ENCODE data around the gene WNT4. TPM values are rescaled to one million over a fixed set of nuclear protein-coding genes. Genes with fewer than 3 reads are reported as not detected.

Gene WNT4
- polyA plus RNA-seq, 3 donors = not detected

DNA sequence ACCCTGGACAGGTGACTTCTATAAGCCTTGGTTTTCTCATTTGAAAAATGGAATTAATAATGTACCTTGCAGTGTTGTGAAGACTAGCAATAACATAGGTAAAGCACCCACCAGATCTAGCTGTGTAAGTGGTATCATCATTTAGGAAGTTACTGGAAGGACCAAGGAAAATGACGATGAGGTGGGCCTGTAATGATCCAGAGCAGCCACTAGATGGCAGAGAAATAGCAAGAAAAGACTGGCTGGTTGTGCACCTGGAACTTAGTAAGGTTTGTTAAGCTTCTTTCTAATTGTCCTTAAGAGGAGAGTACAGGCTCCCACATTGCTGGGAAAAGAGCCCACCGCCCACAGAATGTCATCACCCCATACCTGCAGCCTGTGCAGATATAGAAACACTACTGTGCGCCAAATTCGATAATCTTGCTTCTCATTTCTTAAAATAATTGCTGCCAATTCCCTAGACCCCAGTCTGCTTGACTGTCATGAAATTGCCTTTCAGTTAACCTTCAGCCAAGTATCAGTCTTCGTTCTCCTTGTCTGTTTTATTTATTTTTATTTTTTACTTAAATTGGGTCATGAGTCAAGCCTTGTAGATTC, 37.2 kb downstream of the WNT4 start:
- H4K20me1 ChIP-seq (ENCODE audit: insufficient read depth, low read length) = peaks cover 100% of the 10 kb centered on the region
- peak; percentile 84 for TF ChIP-seq CTCF (IDR thresholded peaks at IDR 0.05)
- Mint-ChIP-seq H3K9me3 (peaks cover 0 to 3% (median 0%) of the 10 kb centered on the region in 7 donors), H3K27me3 (ENCODE audit: low read depth in 3 of 3) (no peaks in the 10 kb centered on the region), H3K27ac (peak overlapping the region in 1 of 7 donors; percentile 33), H3K36me3 (peaks cover 52 to 80% of the 10 kb centered on the region in 2 donors), H3K4me1 (peaks cover 6% of the 10 kb centered on the region), H3K4me3 (no peak overlapping the region)
- 67% methylated on average over 3 of the region's 5 CpGs for WGBS (ENCODE audit: insufficient coverage)
- no peaks in the 10 kb centered on the region for H3K27me3 ChIP-seq (ENCODE audit: control insufficient read depth in 2 of 2, insufficient read depth in 2 of 2, low read length in 2 of 2)
- peak; percentile 15 to 44 (median 43) for DNase-seq
- H2AFZ ChIP-seq (ENCODE audit: insufficient read depth, low read depth, low read length, poor library complexity, severe bottlenecking) = no peak overlapping the region
- H3K79me2 ChIP-seq (ENCODE audit: insufficient read depth, low read length) = peaks cover 85% of the 10 kb centered on the region
- H3K4me3 ChIP-seq (replicated peaks in 1 of 3; ENCODE audit: low read depth in 2 of 3, low read length in 3 of 3) = no peak overlapping the region
- peaks cover 3 to 4% of the 10 kb centered on the region in 2 donors for H3K4me1 ChIP-seq (ENCODE audit: control insufficient read depth in 1 of 2, insufficient read depth in 2 of 2, low read length in 2 of 2)
- intact Hi-C loops (cut with micrococcal nuclease) = no loop called here
- no peak overlapping the region for H3K9ac ChIP-seq (ENCODE audit: insufficient read depth, low read length, poor library complexity, severe bottlenecking)
- no peak overlapping the region for H3K4me2 ChIP-seq (replicated peaks; ENCODE audit: extremely low read depth, low read length, poor library complexity, severe bottlenecking)
- H3K27ac ChIP-seq (ENCODE audit: low read depth in 1 of 2, low read length in 2 of 2) = no peak overlapping the region
- no peaks in the 10 kb centered on the region for H3K9me3 ChIP-seq (replicated peaks in 1 of 2; ENCODE audit: control insufficient read depth in 1 of 2, insufficient read depth in 1 of 2, low read length in 2 of 2)
- H3K36me3 ChIP-seq (replicated peaks in 1 of 2; ENCODE audit: control insufficient read depth in 1 of 2, insufficient read depth in 2 of 2, low read length in 2 of 2) = peaks cover 36 to 98% of the 10 kb centered on the region in 2 donors

DNA sequence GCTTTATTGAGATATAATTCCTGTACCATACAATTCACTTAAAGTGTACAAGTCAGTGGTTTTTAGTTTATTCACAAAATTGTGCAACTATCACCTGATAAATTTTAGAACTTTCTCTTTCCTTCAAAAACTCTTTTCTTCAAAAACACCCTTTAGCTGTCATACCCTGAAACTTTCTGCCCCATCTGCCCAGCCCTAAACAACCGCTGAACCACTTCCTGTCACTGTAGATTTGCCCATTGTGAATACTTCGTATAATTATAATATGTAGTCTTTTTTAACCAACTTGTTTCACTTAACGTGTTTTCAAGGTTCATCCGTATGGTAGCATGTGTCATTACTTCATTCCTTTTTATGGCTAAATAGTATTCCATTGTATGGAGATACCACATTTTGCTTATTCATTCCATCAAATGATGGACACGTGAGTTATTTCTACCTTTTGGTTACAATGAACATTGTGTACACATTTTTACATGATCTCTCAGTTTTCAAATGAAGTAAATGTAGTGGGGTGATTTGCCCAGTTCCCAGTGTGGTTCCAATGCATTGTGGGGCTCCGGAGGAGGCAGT, 37.9 kb downstream of the WNT4 start:
- no peak for TF ChIP-seq CTCF (IDR thresholded peaks at IDR 0.05)
- H3K4me3 ChIP-seq (replicated peaks in 1 of 3; ENCODE audit: low read depth in 2 of 3, low read length in 3 of 3) = no peak overlapping the region

More for the DNA sequence above, 37.9 kb downstream of the WNT4 start:
- Histone ChIP-seq H3K36me3 (replicated peaks in 1 of 2; ENCODE audit: control insufficient read depth in 1 of 2, insufficient read depth in 2 of 2, low read length in 2 of 2) (peaks cover 36 to 98% of the 10 kb centered on the region in 2 donors), H3K9me3 (replicated peaks in 1 of 2; ENCODE audit: control insufficient read depth in 1 of 2, insufficient read depth in 1 of 2, low read length in 2 of 2) (no peaks in the 10 kb centered on the region), H3K27me3 (ENCODE audit: control insufficient read depth in 2 of 2, insufficient read depth in 2 of 2, low read length in 2 of 2) (no peaks in the 10 kb centered on the region), H2AFZ (ENCODE audit: insufficient read depth, low read depth, low read length, poor library complexity, severe bottlenecking) (no peak overlapping the region), H3K4me2 (replicated peaks; ENCODE audit: extremely low read depth, low read length, poor library complexity, severe bottlenecking) (no peak overlapping the region), H4K20me1 (ENCODE audit: insufficient read depth, low read length) (peaks cover 100% of the 10 kb centered on the region), H3K9ac (ENCODE audit: insufficient read depth, low read length, poor library complexity, severe bottlenecking) (no peak overlapping the region), H3K79me2 (ENCODE audit: insufficient read depth, low read length) (peaks cover 93% of the 10 kb centered on the region), H3K4me1 (ENCODE audit: control insufficient read depth in 1 of 2, insufficient read depth in 2 of 2, low read length in 2 of 2) (peaks cover 6 to 11% of the 10 kb centered on the region in 2 donors), H3K27ac (ENCODE audit: low read depth in 1 of 2, low read length in 2 of 2) (peak overlapping the region in 1 of 2 donors; percentile 6)
- Mint-ChIP-seq H3K4me1 (peaks cover 13% of the 10 kb centered on the region), H3K36me3 (peaks cover 55 to 82% of the 10 kb centered on the region in 2 donors), H3K9me3 (peaks cover 0 to 3% (median 0%) of the 10 kb centered on the region in 7 donors), H3K27me3 (ENCODE audit: low read depth in 3 of 3) (no peaks in the 10 kb centered on the region), H3K4me3 (no peak overlapping the region), H3K27ac (peak overlapping the region in 3 of 7 donors; percentile 33 to 52 (median 46))
- WGBS (ENCODE audit: insufficient coverage) = 100% methylated on average over 1 of the region's 6 CpGs
- no peak for DNase-seq
- intact Hi-C loops (cut with micrococcal nuclease) = no loop called here
